KOPT-K1 (cell line): Measurements from ENCODE around the gene IGF2R.
"Not testable (repeated sequence)": the region's sequence is repeated elsewhere in the genome, so short reads cannot be mapped to it uniquely, and the experiment has no call there.

ENCODE experiments used
- H3K27ac ChIP-seq: fragments of 200-600 bp; sonication (generic); 2 replicates; pipeline ENCODE4 v1.5.1; 2016; ENCODE audit warnings: antibody characterized with exemption, mild to moderate bottlenecking, low read depth, low read length; ENCODE audit not compliant: poor library complexity, severe bottlenecking
- H3K36me3 ChIP-seq: fragments of 200-600 bp; sonication (generic); 2 replicates; pipeline ENCODE4 v1.5.1; 2017; ENCODE audit warnings: antibody characterized with exemption, mild to moderate bottlenecking, low read length, moderate library complexity; ENCODE audit not compliant: insufficient read depth
- H3K9me3 ChIP-seq: fragments of 200-600 bp; sonication (generic); 2 replicates; pipeline ENCODE4 v1.5.1; 2017; ENCODE audit warnings: antibody characterized with exemption, low read length, mild to moderate bottlenecking; ENCODE audit not compliant: insufficient read depth, poor library complexity, severe bottlenecking

The IGF2R gene

GRCh38 chr6:159968295-159969203 is at the start of gene IGF2R:
IGF2R (plus strand) TSS chr6:159969082; CDS start chr6:159969247, 165 bp downstream.
- no peaks in the 10 kb centered on the region; the same call in 1 of the 2 replicates for H3K36me3 ChIP-seq
- no peaks in the 10 kb centered on the region for H3K9me3 ChIP-seq
- H3K27ac ChIP-seq: peak within 1 kb of the TSS; percentile 89

GRCh38 chr6:159919800-159920199 is 49.1 kb upstream of the IGF2R start:
- Histone ChIP-seq H3K9me3 (peaks cover 6% of the 10 kb centered on the region), H3K36me3 (no peaks in the 10 kb centered on the region), H3K27ac (no peak overlapping the region)

- not testable (repeated sequence) for H3K36me3 ChIP-seq, H3K27ac ChIP-seq, H3K9me3 ChIP-seq
These were observed 44.7 kb upstream of the IGF2R start for GRCh38 chr6:159924150-159924549.

- Histone ChIP-seq H3K36me3 (no peaks in the 10 kb centered on the region), H3K9me3 (peaks cover 6% of the 10 kb centered on the region), H3K27ac (no peak overlapping the region)
These were observed 42.2 kb upstream of the IGF2R start for GRCh38 chr6:159926542-159927203.

GRCh38 chr6:159929819-159930218 is 39.1 kb upstream of the IGF2R start:
- no peaks in the 10 kb centered on the region for H3K9me3 ChIP-seq
- H3K27ac ChIP-seq: no peak overlapping the region

GRCh38 chr6:159931112-159931511 is 37.8 kb upstream of the IGF2R start:
- Histone ChIP-seq H3K9me3 (peaks cover 6% of the 10 kb centered on the region), H3K36me3 (no peaks in the 10 kb centered on the region)

More at GRCh38 chr6:159929819-159930218, 39.1 kb upstream of the IGF2R start:
- no peaks in the 10 kb centered on the region for H3K36me3 ChIP-seq

GRCh38 chr6:159931846-159932245 is 37.0 kb upstream of the IGF2R start:
- Histone ChIP-seq H3K27ac (no peak overlapping the region), H3K9me3 (peaks cover 6% of the 10 kb centered on the region), H3K36me3 (no peaks in the 10 kb centered on the region)

More at GRCh38 chr6:159931112-159931511, 37.8 kb upstream of the IGF2R start:
- H3K27ac ChIP-seq: no peak overlapping the region

- H3K36me3 ChIP-seq: no peaks in the 10 kb centered on the region
- H3K9me3 ChIP-seq: peaks cover 6% of the 10 kb centered on the region
- H3K27ac ChIP-seq: no peak overlapping the region
These were observed 35.8 kb upstream of the IGF2R start for GRCh38 chr6:159933077-159933476.

GRCh38 chr6:159934181-159934580 is 34.7 kb upstream of the IGF2R start:
- Histone ChIP-seq H3K9me3 (peaks cover 6% of the 10 kb centered on the region), H3K36me3 (no peaks in the 10 kb centered on the region), H3K27ac (no peak overlapping the region)

GRCh38 chr6:159935065-159935464 is 33.8 kb upstream of the IGF2R start:
- no peaks in the 10 kb centered on the region for H3K36me3 ChIP-seq
- H3K9me3 ChIP-seq: peaks cover 6% of the 10 kb centered on the region
- H3K27ac ChIP-seq: no peak overlapping the region

GRCh38 chr6:159935633-159936032 is 33.2 kb upstream of the IGF2R start:
- Histone ChIP-seq H3K36me3 (no peaks in the 10 kb centered on the region), H3K27ac (no peak overlapping the region), H3K9me3 (peaks cover 6% of the 10 kb centered on the region)

- H3K9me3 ChIP-seq: peaks cover 21% of the 10 kb centered on the region
- no peaks in the 10 kb centered on the region for H3K36me3 ChIP-seq
- H3K27ac ChIP-seq: no peak overlapping the region
These were observed 29.3 kb upstream of the IGF2R start for GRCh38 chr6:159939591-159940016.

- Histone ChIP-seq H3K36me3 (no peaks in the 10 kb centered on the region), H3K9me3 (peaks cover 22% of the 10 kb centered on the region), H3K27ac (no peak overlapping the region)
These were observed 27.4 kb upstream of the IGF2R start for GRCh38 chr6:159941286-159942113.

GRCh38 chr6:159943101-159943632 is 25.7 kb upstream of the IGF2R start:
- Histone ChIP-seq H3K9me3 (peaks cover 22% of the 10 kb centered on the region), H3K36me3 (no peaks in the 10 kb centered on the region), H3K27ac (no peak overlapping the region)
